HCT116 (cell line): ENCODE measurements around the gene IRF2. TPM values are rescaled to one million over a fixed set of nuclear protein-coding genes. Genes with fewer than 3 reads are reported as not detected.

ENCODE experiments used
- ATAC-seq: fragments of 200-7000 bp; cut with Tn5 transposase; 2 replicates; pipeline ENCODE4 v1.9.1; 2020; ENCODE audit warnings: mild to moderate bottlenecking, moderate library complexity
- BruUV-seq: library from RNA; stranded (reverse); fragments of 400-500 nt; replicated peaks from 2 replicates; lab custom pipeline; 2021; lab: Mats Ljungman, UMichigan
- CTCF ChIA-PET: fragments of 300-600 bp; sonication (Branson Sonifier 250); formaldehyde crosslinking; loops from one replicate; lab custom pipeline; 2021; ENCODE audit warnings: antibody characterized with exemption; lab: Charles Lee
- POLR2A ChIA-PET: fragments of 300-600, 350-600 bp; sonication (Branson Sonifier 250); formaldehyde crosslinking; loops from one replicate; lab custom pipeline; 2021; ENCODE audit warnings: antibody characterized with exemption; lab: Charles Lee
- RAD21 ChIA-PET, 2 experiments: fragments of 300-600 bp; sonication (Branson Sonifier 250); formaldehyde crosslinking; loops; one replicate each; lab custom pipeline; 2023; ENCODE audit warnings: low total read pairs in 2 of 2; ENCODE audit not compliant: uncharacterized antibody in 2 of 2, unreplicated experiment in 2 of 2, low non-redundant PET in 1 of 2; lab: Charles Lee
- DNase-seq: peaks from one replicate; pipeline ENCODE4 v3.0.0-alpha.2; 2010; ENCODE audit warnings: low read depth, low spot score
- H2AFZ ChIP-seq: fragments of 200-600 bp; shearing (Covaris generic), sonication (generic); 2 replicates; pipeline ENCODE4 v1.6.1; 2017; ENCODE audit warnings: low read depth, mixed run types, mixed read lengths, antibody characterized with exemption, low read length; ENCODE audit not compliant: poor library complexity, severe bottlenecking
- H3K27ac ChIP-seq: 2 replicates; pipeline ENCODE4 v1.5.1; 2012; ENCODE audit warnings: low read depth, low read length
- H3K27me3 ChIP-seq: fragments of 200-600 bp; sonication (generic); 2 replicates; pipeline ENCODE4 v1.6.1; 2016; ENCODE audit warnings: mixed run types, low read length, mixed read lengths; ENCODE audit not compliant: insufficient read depth
- H3K36me3 ChIP-seq, 2 experiments: fragments of 200-500 bp in 1 of 2; fragments of 200-600 bp in 1 of 2; sonication (Bioruptor generic) in 1 of 2; sonication (generic) in 1 of 2; 2 replicates each; pipeline versions ENCODE4 v1.5.1 to v1.6.1; 2014 to 2016; ENCODE audit warnings: low read length in 2 of 2, inconsistent platforms in 1 of 2, mixed read lengths in 1 of 2, mixed run types in 1 of 2; ENCODE audit not compliant: insufficient read depth in 2 of 2, control insufficient read depth in 1 of 2
- H3K4me1 ChIP-seq, 2 experiments: fragments of 200-600 bp in 1 of 2; sonication (generic) in 1 of 2; 2 replicates each; pipeline versions ENCODE4 v1.5.1 to v1.6.1; 2012 to 2017; ENCODE audit warnings: low read length in 2 of 2, inconsistent platforms in 1 of 2, mild to moderate bottlenecking in 1 of 2, mixed read lengths in 1 of 2, mixed run types in 1 of 2, moderate library complexity in 1 of 2; ENCODE audit not compliant: insufficient read depth in 2 of 2, control insufficient read depth in 1 of 2
- H3K4me2 ChIP-seq: fragments of 200-600 bp; sonication (generic); 2 replicates; pipeline ENCODE4 v1.6.1; 2017; ENCODE audit warnings: mixed run types, low read length, mixed read lengths
- H3K4me3 ChIP-seq, 2 experiments: fragments of 200-600 bp in 1 of 2; sonication (generic) in 1 of 2; replicated peaks in 1 of 2; 2 replicates each; pipeline ENCODE4 v1.5.1; 2011 to 2016; ENCODE audit warnings: low read length in 2 of 2, control low read depth in 1 of 2, low read depth in 1 of 2, mild to moderate bottlenecking in 1 of 2, mixed read lengths in 1 of 2, mixed run types in 1 of 2
- H3K79me2 ChIP-seq: fragments of 200-600 bp; sonication (generic); 2 replicates; pipeline ENCODE4 v1.6.1; 2017; ENCODE audit warnings: mild to moderate bottlenecking, mixed run types, low read length, moderate library complexity, mixed read lengths; ENCODE audit not compliant: insufficient read depth
- H3K9ac ChIP-seq: fragments of 200-600 bp; sonication (generic); 2 replicates; pipeline ENCODE4 v1.6.1; 2016; ENCODE audit warnings: low read length, mixed read lengths
- H3K9me2 ChIP-seq: fragments of 200-600 bp; sonication (generic), shearing (Covaris generic); 2 replicates; pipeline ENCODE4 v1.6.1; 2017; ENCODE audit warnings: mixed run types, mild to moderate bottlenecking, moderate library complexity; ENCODE audit not compliant: insufficient read depth
- H3K9me3 ChIP-seq, 2 experiments: fragments of 200-500 bp in 1 of 2; fragments of 200-600 bp in 1 of 2; sonication (Bioruptor generic) in 1 of 2; sonication (generic) in 1 of 2; 2 replicates each; pipeline ENCODE4 v1.6.1; 2014 to 2017; ENCODE audit warnings: low read length in 2 of 2, mixed read lengths in 2 of 2, inconsistent platforms in 1 of 2, low read depth in 1 of 2, mild to moderate bottlenecking in 1 of 2, mixed run types in 1 of 2, moderate library complexity in 1 of 2; ENCODE audit not compliant: control insufficient read depth in 1 of 2, insufficient read depth in 1 of 2
- H4K20me1 ChIP-seq: fragments of 200-600 bp; sonication (generic), shearing (Covaris generic); 2 replicates; pipeline ENCODE4 v1.6.1; 2017; ENCODE audit warnings: mixed run types, mild to moderate bottlenecking, moderate library complexity; ENCODE audit not compliant: insufficient read depth
- CBX3 ChIP-seq: IDR thresholded peaks from 2 replicates; pipeline ENCODE4 v1.6.1; 2012; ENCODE audit warnings: low read depth
- CTCF ChIP-seq, 3 experiments: fragments of 200-600 bp in 1 of 3; sonication (generic) in 1 of 3; IDR thresholded peaks in 2 of 3; conservative IDR thresholded peaks in 1 of 3; 2 replicates each; pipeline ENCODE4 v1.5.1; 2012 to 2017; ENCODE audit warnings: low read depth in 2 of 3, low read length in 2 of 3, antibody characterized with exemption in 1 of 3, borderline replicate concordance in 1 of 3, control low read depth in 1 of 3, mild to moderate bottlenecking in 1 of 3, mixed read lengths in 1 of 3, mixed run types in 1 of 3, moderate library complexity in 1 of 3; ENCODE audit not compliant: insufficient read depth in 1 of 3
- EZH2 ChIP-seq: fragments of 200-600 bp; sonication (generic); IDR thresholded peaks from 2 replicates; pipeline ENCODE4 v1.6.1; 2017; ENCODE audit warnings: antibody characterized with exemption, mixed run types
- JUND ChIP-seq: IDR thresholded peaks from 2 replicates; pipeline ENCODE4 v1.6.1; 2012
- POLR2A ChIP-seq: IDR thresholded peaks from 2 replicates; pipeline ENCODE4 v1.7.0; 2011; ENCODE audit warnings: borderline replicate concordance; ENCODE audit not compliant: insufficient read depth, insufficient read length; ENCODE audit errors: extremely low read depth
- POLR2AphosphoS5 ChIP-seq: IDR thresholded peaks from 2 replicates; pipeline ENCODE4 v1.6.1; 2011; ENCODE audit warnings: mild to moderate bottlenecking, low read depth, low read length, moderate library complexity
- REST ChIP-seq: IDR thresholded peaks from 2 replicates; pipeline ENCODE4 v1.6.1; 2012; ENCODE audit warnings: low read depth
- SP1 ChIP-seq: IDR thresholded peaks from 2 replicates; pipeline ENCODE4 v1.6.1; 2012; ENCODE audit warnings: low read depth
- TCF7L2 ChIP-seq: IDR thresholded peaks from 2 replicates; pipeline ENCODE4 v1.7.0; 2011; ENCODE audit warnings: borderline replicate concordance, inconsistent platforms; ENCODE audit not compliant: insufficient read depth, insufficient read length; ENCODE audit errors: extremely low read depth
- YY1 ChIP-seq: IDR thresholded peaks from 2 replicates; pipeline ENCODE4 v1.6.1; 2011; ENCODE audit warnings: low read length, low read depth, moderate library complexity, mild to moderate bottlenecking; ENCODE audit not compliant: insufficient replicate concordance; ENCODE audit errors: extremely low read depth
- ZBTB33 ChIP-seq: IDR thresholded peaks from 2 replicates; pipeline ENCODE4 v1.6.1; 2011; ENCODE audit warnings: mild to moderate bottlenecking, low read length, moderate library complexity; ENCODE audit not compliant: insufficient replicate concordance; ENCODE audit errors: extremely low read depth
- ZFX ChIP-seq: fragments of 450-650 bp; IDR thresholded peaks from 2 replicates; pipeline ENCODE4 v1.6.1; 2017
- intact Hi-C: fragments of 100-400 bp; cut with micrococcal nuclease; formaldehyde crosslinking; loops from 2 replicates; pipeline ENCODE4 v1.10.0; 2022
- total RNA-seq: library from RNA; stranded (reverse); gene quantifications from one replicate; pipeline ENCODE4 v1.2.1, GENCODE V29; 2021; ENCODE audit not compliant: unreplicated experiment

Gene IRF2
- total RNA-seq, 1 experiment from 2014 or later = 10.6 TPM

- DNase-seq (no peak), ATAC-seq (no peak)
- Histone ChIP-seq H3K9ac (no peak overlapping the region), H3K27me3 (no peaks in the 10 kb centered on the region), H3K4me2 (no peak overlapping the region), H3K27ac (no peak overlapping the region), H3K9me2 (no peaks in the 10 kb centered on the region), H3K79me2 (no peaks in the 10 kb centered on the region)
- ChIA-PET CTCF (no interaction called here), POLR2A (no interaction called here), RAD21 (no interaction called here)
- intact Hi-C loops = no loop called here
- BruUV-seq = no TSS peak
- TF ChIP-seq SP1 (no peak), TCF7L2 (no peak), JUND (no peak), POLR2A (no peak), POLR2AphosphoS5 (no peak)
- TF ChIP-seq, all 23 proteins: peak for 0
- Histone ChIP-seq H3K4me3 (no peak overlapping the region), H3K36me3 (no peaks in the 10 kb centered on the region), H3K4me1 (peaks cover 11 to 20% of the 10 kb centered on the region in 2 experiments), H2AFZ (no peak overlapping the region), H3K9me3 (no peaks in the 10 kb centered on the region), H4K20me1 (no peaks in the 10 kb centered on the region)
These were observed 53.4 kb downstream of the IRF2 start for GRCh38 chr4:184420881-184421416.

- intact Hi-C loops = no loop called here
- no peaks in the 10 kb centered on the region for H3K9me3 ChIP-seq
- POLR2A ChIA-PET = no interaction called here
- no peak overlapping the region for H3K9ac ChIP-seq
- H3K4me1 ChIP-seq = peaks cover 11 to 20% of the 10 kb centered on the region in 2 experiments
- H3K9me2 ChIP-seq = no peaks in the 10 kb centered on the region
- no peak overlapping the region for H3K4me3 ChIP-seq
- ATAC-seq (no peak), DNase-seq (no peak)
- no peaks in the 10 kb centered on the region for H4K20me1 ChIP-seq
- H2AFZ ChIP-seq = no peak overlapping the region
- CTCF ChIA-PET = no interaction called here
- no peak overlapping the region for H3K27ac ChIP-seq
- BruUV-seq = no TSS peak
- H3K27me3 ChIP-seq = no peaks in the 10 kb centered on the region
- no peaks in the 10 kb centered on the region for H3K36me3 ChIP-seq
- no peak overlapping the region for H3K4me2 ChIP-seq
- H3K79me2 ChIP-seq = no peaks in the 10 kb centered on the region
- RAD21 ChIA-PET = no interaction called here
- TF ChIP-seq REST (no peak), JUND (no peak), ZFX (no peak), SP1 (no peak), YY1 (no peak), EZH2 (no peak), ZBTB33 (no peak), CBX3 (no peak), CTCF (IDR thresholded peaks at IDR 0.05 in 2 of 3, conservative IDR thresholded peaks at IDR 0.05 in 1 of 3; ENCODE audit: borderline replicate concordance in 1 of 3, insufficient read depth in 1 of 3, low read depth in 2 of 3, low read length in 2 of 3) (no peak), TCF7L2 (no peak)
These were observed 53.9 kb downstream of the IRF2 start for GRCh38 chr4:184420402-184420801.
